HCT116 (cell line): Measurements from ENCODE around the gene SLC22A12. TPM values are rescaled to one million over a fixed set of nuclear protein-coding genes. Genes with fewer than 3 reads are reported as not detected.

Experiments used
- ATAC-seq: fragments of 200-7000 bp; cut with Tn5 transposase; 2 replicates; pipeline ENCODE4 v1.9.1; 2020; ENCODE audit warnings: mild to moderate bottlenecking, moderate library complexity
- BruUV-seq: library from RNA; stranded (reverse); fragments of 400-500 nt; replicated peaks from 2 replicates; lab custom pipeline; 2021; lab: Mats Ljungman, UMichigan
- CTCF ChIA-PET: fragments of 300-600 bp; sonication (Branson Sonifier 250); formaldehyde crosslinking; loops from one replicate; lab custom pipeline; 2021; ENCODE audit warnings: antibody characterized with exemption; lab: Charles Lee
- POLR2A ChIA-PET: fragments of 300-600, 350-600 bp; sonication (Branson Sonifier 250); formaldehyde crosslinking; loops from one replicate; lab custom pipeline; 2021; ENCODE audit warnings: antibody characterized with exemption; lab: Charles Lee
- RAD21 ChIA-PET, 2 experiments: fragments of 300-600 bp; sonication (Branson Sonifier 250); formaldehyde crosslinking; loops; one replicate each; lab custom pipeline; 2023; ENCODE audit warnings: low total read pairs in 2 of 2; ENCODE audit not compliant: uncharacterized antibody in 2 of 2, unreplicated experiment in 2 of 2, low non-redundant PET in 1 of 2; lab: Charles Lee
- DNase-seq: peaks from one replicate; pipeline ENCODE4 v3.0.0-alpha.2; 2010; ENCODE audit warnings: low read depth, low spot score
- H2AFZ ChIP-seq: fragments of 200-600 bp; shearing (Covaris generic), sonication (generic); 2 replicates; pipeline ENCODE4 v1.6.1; 2017; ENCODE audit warnings: low read depth, mixed run types, mixed read lengths, antibody characterized with exemption, low read length; ENCODE audit not compliant: poor library complexity, severe bottlenecking
- H3K27ac ChIP-seq: 2 replicates; pipeline ENCODE4 v1.5.1; 2012; ENCODE audit warnings: low read depth, low read length
- H3K27me3 ChIP-seq: fragments of 200-600 bp; sonication (generic); 2 replicates; pipeline ENCODE4 v1.6.1; 2016; ENCODE audit warnings: mixed run types, low read length, mixed read lengths; ENCODE audit not compliant: insufficient read depth
- H3K36me3 ChIP-seq, 2 experiments: fragments of 200-500 bp in 1 of 2; fragments of 200-600 bp in 1 of 2; sonication (Bioruptor generic) in 1 of 2; sonication (generic) in 1 of 2; 2 replicates each; pipeline versions ENCODE4 v1.5.1 to v1.6.1; 2014 to 2016; ENCODE audit warnings: low read length in 2 of 2, inconsistent platforms in 1 of 2, mixed read lengths in 1 of 2, mixed run types in 1 of 2; ENCODE audit not compliant: insufficient read depth in 2 of 2, control insufficient read depth in 1 of 2
- H3K4me1 ChIP-seq, 2 experiments: fragments of 200-600 bp in 1 of 2; sonication (generic) in 1 of 2; 2 replicates each; pipeline versions ENCODE4 v1.5.1 to v1.6.1; 2012 to 2017; ENCODE audit warnings: low read length in 2 of 2, inconsistent platforms in 1 of 2, mild to moderate bottlenecking in 1 of 2, mixed read lengths in 1 of 2, mixed run types in 1 of 2, moderate library complexity in 1 of 2; ENCODE audit not compliant: insufficient read depth in 2 of 2, control insufficient read depth in 1 of 2
- H3K4me2 ChIP-seq: fragments of 200-600 bp; sonication (generic); 2 replicates; pipeline ENCODE4 v1.6.1; 2017; ENCODE audit warnings: mixed run types, low read length, mixed read lengths
- H3K4me3 ChIP-seq, 2 experiments: fragments of 200-600 bp in 1 of 2; sonication (generic) in 1 of 2; replicated peaks in 1 of 2; 2 replicates each; pipeline ENCODE4 v1.5.1; 2011 to 2016; ENCODE audit warnings: low read length in 2 of 2, control low read depth in 1 of 2, low read depth in 1 of 2, mild to moderate bottlenecking in 1 of 2, mixed read lengths in 1 of 2, mixed run types in 1 of 2
- H3K79me2 ChIP-seq: fragments of 200-600 bp; sonication (generic); 2 replicates; pipeline ENCODE4 v1.6.1; 2017; ENCODE audit warnings: mild to moderate bottlenecking, mixed run types, low read length, moderate library complexity, mixed read lengths; ENCODE audit not compliant: insufficient read depth
- H3K9ac ChIP-seq: fragments of 200-600 bp; sonication (generic); 2 replicates; pipeline ENCODE4 v1.6.1; 2016; ENCODE audit warnings: low read length, mixed read lengths
- H3K9me2 ChIP-seq: fragments of 200-600 bp; sonication (generic), shearing (Covaris generic); 2 replicates; pipeline ENCODE4 v1.6.1; 2017; ENCODE audit warnings: mixed run types, mild to moderate bottlenecking, moderate library complexity; ENCODE audit not compliant: insufficient read depth
- H3K9me3 ChIP-seq, 2 experiments: fragments of 200-500 bp in 1 of 2; fragments of 200-600 bp in 1 of 2; sonication (Bioruptor generic) in 1 of 2; sonication (generic) in 1 of 2; 2 replicates each; pipeline ENCODE4 v1.6.1; 2014 to 2017; ENCODE audit warnings: low read length in 2 of 2, mixed read lengths in 2 of 2, inconsistent platforms in 1 of 2, low read depth in 1 of 2, mild to moderate bottlenecking in 1 of 2, mixed run types in 1 of 2, moderate library complexity in 1 of 2; ENCODE audit not compliant: control insufficient read depth in 1 of 2, insufficient read depth in 1 of 2
- H4K20me1 ChIP-seq: fragments of 200-600 bp; sonication (generic), shearing (Covaris generic); 2 replicates; pipeline ENCODE4 v1.6.1; 2017; ENCODE audit warnings: mixed run types, mild to moderate bottlenecking, moderate library complexity; ENCODE audit not compliant: insufficient read depth
- CEBPB ChIP-seq: IDR thresholded peaks from 2 replicates; pipeline ENCODE4 v1.6.1; 2012; ENCODE audit warnings: low read depth
- RAD21 ChIP-seq: IDR thresholded peaks from 2 replicates; pipeline ENCODE4 v1.6.1; 2012; ENCODE audit warnings: low read depth, mild to moderate bottlenecking
- ZFX ChIP-seq: fragments of 450-650 bp; IDR thresholded peaks from 2 replicates; pipeline ENCODE4 v1.6.1; 2017
- ZNF274 ChIP-seq: fragments of 200-500 bp; sonication (Bioruptor generic); IDR thresholded peaks from 2 replicates; pipeline ENCODE4 v1.6.1; 2014; ENCODE audit warnings: mild to moderate bottlenecking, low read depth, low read length, inconsistent platforms
- intact Hi-C: fragments of 100-400 bp; cut with micrococcal nuclease; formaldehyde crosslinking; loops from 2 replicates; pipeline ENCODE4 v1.10.0; 2022
- total RNA-seq: library from RNA; stranded (reverse); gene quantifications from one replicate; pipeline ENCODE4 v1.2.1, GENCODE V29; 2021; ENCODE audit not compliant: unreplicated experiment
- TF ChIP-seq, protein P1 (sequence below): IDR thresholded peaks from 2 replicates; pipeline ENCODE4 v1.6.1; 2012
- TF ChIP-seq, protein P2 (sequence below): IDR thresholded peaks from 2 replicates; pipeline ENCODE4 v1.6.1; 2011; ENCODE audit warnings: mild to moderate bottlenecking, low read length, moderate library complexity; ENCODE audit not compliant: insufficient replicate concordance; ENCODE audit errors: extremely low read depth
- TF ChIP-seq, protein P3 (sequence below): IDR thresholded peaks from 2 replicates; pipeline ENCODE4 v1.6.1; 2012

Gene SLC22A12
- total RNA-seq, 1 experiment from 2014 or later = not detected

GRCh38 chr11:64566915-64567891 is 23.8 kb upstream of the SLC22A12 start:
- RAD21 ChIA-PET = no interaction called here
- ATAC-seq = peak; percentile 44
- peak overlapping the region; percentile 37; the same call in 1 of the 2 replicates for H3K27ac ChIP-seq
- H4K20me1 ChIP-seq = no peaks in the 10 kb centered on the region
- intact Hi-C loops = no loop called here
- DNase-seq = no peak
- H3K36me3 ChIP-seq = no peaks in the 10 kb centered on the region
- H3K9me2 ChIP-seq = no peaks in the 10 kb centered on the region
- no peaks in the 10 kb centered on the region for H3K9me3 ChIP-seq
- peak overlapping the region; percentile 31 to 44 for H3K4me3 ChIP-seq
- peak overlapping the region; percentile 95 for H2AFZ ChIP-seq
- TSS peak; percentile 87 for BruUV-seq
- CTCF ChIA-PET = no interaction called here
- H3K27me3 ChIP-seq = no peaks in the 10 kb centered on the region
- H3K9ac ChIP-seq = peak overlapping the region; percentile 60
- peak overlapping the region; percentile 78 for H3K4me2 ChIP-seq
- no peaks in the 10 kb centered on the region for H3K79me2 ChIP-seq
- peak; percentile 40; the same call in 1 of the 2 replicates for TF ChIP-seq ZFX
- no peak for TF ChIP-seq RAD21
- TF ChIP-seq, all 23 proteins: peak for 1
- POLR2A ChIA-PET = no interaction called here
- H3K4me1 ChIP-seq = peaks cover 13 to 20% of the 10 kb centered on the region in 2 experiments

- RAD21 ChIA-PET = no interaction called here
- DNase-seq (no peak), ATAC-seq (no peak)
- Histone ChIP-seq H2AFZ (no peak overlapping the region), H3K36me3 (no peaks in the 10 kb centered on the region), H3K4me3 (no peak overlapping the region), H3K4me2 (no peak overlapping the region), H3K9me2 (no peaks in the 10 kb centered on the region), H3K79me2 (no peaks in the 10 kb centered on the region), H3K9me3 (no peaks in the 10 kb centered on the region), H4K20me1 (no peaks in the 10 kb centered on the region), H3K27ac (no peak overlapping the region; the same call in 1 of the 2 replicates), H3K27me3 (no peaks in the 10 kb centered on the region), H3K4me1 (peaks cover 13 to 20% of the 10 kb centered on the region in 2 experiments), H3K9ac (no peak overlapping the region)
- TF ChIP-seq, protein P1, sequence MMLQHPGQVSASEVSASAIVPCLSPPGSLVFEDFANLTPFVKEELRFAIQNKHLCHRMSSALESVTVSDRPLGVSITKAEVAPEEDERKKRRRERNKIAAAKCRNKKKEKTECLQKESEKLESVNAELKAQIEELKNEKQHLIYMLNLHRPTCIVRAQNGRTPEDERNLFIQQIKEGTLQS = no peak
- TF ChIP-seq, protein P2, sequence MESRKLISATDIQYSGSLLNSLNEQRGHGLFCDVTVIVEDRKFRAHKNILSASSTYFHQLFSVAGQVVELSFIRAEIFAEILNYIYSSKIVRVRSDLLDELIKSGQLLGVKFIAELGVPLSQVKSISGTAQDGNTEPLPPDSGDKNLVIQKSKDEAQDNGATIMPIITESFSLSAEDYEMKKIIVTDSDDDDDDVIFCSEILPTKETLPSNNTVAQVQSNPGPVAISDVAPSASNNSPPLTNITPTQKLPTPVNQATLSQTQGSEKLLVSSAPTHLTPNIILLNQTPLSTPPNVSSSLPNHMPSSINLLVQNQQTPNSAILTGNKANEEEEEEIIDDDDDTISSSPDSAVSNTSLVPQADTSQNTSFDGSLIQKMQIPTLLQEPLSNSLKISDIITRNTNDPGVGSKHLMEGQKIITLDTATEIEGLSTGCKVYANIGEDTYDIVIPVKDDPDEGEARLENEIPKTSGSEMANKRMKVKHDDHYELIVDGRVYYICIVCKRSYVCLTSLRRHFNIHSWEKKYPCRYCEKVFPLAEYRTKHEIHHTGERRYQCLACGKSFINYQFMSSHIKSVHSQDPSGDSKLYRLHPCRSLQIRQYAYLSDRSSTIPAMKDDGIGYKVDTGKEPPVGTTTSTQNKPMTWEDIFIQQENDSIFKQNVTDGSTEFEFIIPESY = no peak
- TF ChIP-seq, protein P3, sequence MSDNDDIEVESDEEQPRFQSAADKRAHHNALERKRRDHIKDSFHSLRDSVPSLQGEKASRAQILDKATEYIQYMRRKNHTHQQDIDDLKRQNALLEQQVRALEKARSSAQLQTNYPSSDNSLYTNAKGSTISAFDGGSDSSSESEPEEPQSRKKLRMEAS = no peak
- TF ChIP-seq CEBPB = no peak
- TF ChIP-seq ZNF274 = no peak
- CTCF ChIA-PET = no interaction called here
- intact Hi-C loops = no loop called here
- BruUV-seq = no TSS peak
- POLR2A ChIA-PET = no interaction called here
These were observed 22.9 kb upstream of the SLC22A12 start for GRCh38 chr11:64568041-64568571.
